ENCODE measurements around the gene ZBTB7C.

Gene ZBTB7C

DNA sequence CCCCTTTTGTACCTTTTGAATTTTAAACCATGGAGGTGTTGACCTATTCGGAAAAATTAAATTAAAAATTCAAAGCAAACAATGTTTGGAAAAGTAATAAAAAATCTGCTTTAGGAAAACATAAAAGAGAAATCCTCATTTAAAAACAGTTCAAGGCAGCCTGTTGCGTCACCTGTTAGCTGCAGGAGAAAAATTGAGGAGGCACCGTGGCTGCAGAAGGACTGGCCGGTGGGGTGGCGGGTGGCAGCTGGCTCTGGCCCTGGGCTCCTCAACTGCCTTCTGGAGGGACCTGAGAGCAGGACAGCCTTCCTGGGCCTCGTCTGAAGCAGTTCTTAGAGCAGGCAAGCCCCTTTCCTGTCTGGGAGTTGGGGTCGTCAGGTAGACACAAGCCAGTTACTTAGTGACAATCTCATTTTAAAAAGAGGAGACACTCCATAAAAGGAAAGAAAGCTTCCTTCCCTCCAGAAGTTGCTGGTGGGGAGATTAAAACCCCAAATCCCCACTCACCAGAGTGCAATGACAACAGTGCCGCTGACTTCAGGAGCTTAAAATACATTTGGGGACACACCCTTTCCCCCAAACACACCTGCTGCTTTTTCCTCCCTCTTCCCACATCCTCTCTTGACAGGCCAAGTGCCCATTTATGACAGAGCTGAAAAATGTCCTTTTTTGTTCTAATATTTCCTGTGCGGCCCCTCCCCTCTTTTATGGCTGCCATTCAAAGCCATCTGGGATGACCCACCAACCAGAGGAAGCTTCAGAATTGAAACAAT, 9.7 kb downstream of the ZBTB7C start:
- TF ChIP-seq, protein P1, sequence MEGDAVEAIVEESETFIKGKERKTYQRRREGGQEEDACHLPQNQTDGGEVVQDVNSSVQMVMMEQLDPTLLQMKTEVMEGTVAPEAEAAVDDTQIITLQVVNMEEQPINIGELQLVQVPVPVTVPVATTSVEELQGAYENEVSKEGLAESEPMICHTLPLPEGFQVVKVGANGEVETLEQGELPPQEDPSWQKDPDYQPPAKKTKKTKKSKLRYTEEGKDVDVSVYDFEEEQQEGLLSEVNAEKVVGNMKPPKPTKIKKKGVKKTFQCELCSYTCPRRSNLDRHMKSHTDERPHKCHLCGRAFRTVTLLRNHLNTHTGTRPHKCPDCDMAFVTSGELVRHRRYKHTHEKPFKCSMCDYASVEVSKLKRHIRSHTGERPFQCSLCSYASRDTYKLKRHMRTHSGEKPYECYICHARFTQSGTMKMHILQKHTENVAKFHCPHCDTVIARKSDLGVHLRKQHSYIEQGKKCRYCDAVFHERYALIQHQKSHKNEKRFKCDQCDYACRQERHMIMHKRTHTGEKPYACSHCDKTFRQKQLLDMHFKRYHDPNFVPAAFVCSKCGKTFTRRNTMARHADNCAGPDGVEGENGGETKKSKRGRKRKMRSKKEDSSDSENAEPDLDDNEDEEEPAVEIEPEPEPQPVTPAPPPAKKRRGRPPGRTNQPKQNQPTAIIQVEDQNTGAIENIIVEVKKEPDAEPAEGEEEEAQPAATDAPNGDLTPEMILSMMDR (IDR thresholded peaks at IDR 0.05), result no peak

DNA sequence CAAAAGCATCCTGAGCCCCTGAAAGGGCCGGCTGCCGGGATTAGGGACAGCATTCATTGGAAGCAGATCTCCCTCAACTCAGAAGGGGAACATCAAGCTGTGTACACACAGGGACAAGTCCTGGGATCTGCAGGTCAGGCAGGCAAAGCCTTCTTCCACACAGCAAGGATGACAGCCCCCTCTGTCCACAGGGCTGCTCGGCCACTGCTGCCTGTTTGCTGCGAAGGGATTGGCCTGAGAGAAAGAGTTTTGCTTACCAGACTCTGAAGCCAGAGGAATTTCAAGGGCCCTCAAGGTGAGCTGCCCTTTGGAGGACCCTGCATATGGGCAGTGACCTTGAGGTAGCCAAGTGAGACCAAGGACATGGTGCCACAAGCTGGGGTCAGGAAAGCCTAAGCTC, 11.1 kb downstream of the ZBTB7C start:
- TF ChIP-seq, protein P1 (IDR thresholded peaks at IDR 0.05), result no peak

DNA sequence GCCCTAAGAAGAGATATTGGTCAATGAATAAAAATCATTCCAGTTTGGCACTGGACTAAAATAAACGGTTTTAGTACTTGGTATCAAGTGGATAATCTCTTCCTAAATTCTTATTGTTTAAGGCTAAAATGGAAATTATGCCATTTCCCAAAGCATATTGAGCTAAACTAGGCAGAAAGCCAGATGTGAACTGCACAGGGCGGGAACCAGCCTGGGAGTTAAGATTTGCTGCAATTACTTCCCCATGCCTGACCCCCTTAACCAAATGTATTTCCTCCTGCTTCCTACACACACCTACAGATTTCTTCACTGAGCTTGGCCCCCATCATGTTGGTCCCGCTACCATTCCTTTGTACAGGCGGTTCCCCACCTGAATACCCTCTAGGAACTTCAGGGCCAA, 12.2 kb downstream of the ZBTB7C start:
- TF ChIP-seq, protein P1 (IDR thresholded peaks at IDR 0.05), result no peak

DNA sequence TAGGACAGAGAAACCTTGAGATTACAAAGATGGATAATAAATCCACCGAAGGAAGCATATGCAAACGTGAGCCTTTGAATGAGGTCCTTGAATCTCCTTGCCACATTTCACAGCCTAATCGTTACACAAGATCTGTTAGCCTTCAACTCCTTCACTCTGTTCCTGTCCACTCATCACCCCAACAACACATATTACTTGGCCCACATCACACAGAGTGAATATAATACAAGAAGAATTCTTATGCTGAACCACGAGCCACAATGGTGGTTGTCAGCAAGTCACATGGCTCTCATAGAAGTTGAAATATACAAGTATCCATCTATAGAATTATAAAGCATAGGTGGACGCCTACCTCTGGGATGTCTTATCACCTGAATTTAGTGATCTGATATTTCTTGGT, 12.6 kb downstream of the ZBTB7C start:
- TF ChIP-seq, protein P1 (IDR thresholded peaks at IDR 0.05), result no peak

DNA sequence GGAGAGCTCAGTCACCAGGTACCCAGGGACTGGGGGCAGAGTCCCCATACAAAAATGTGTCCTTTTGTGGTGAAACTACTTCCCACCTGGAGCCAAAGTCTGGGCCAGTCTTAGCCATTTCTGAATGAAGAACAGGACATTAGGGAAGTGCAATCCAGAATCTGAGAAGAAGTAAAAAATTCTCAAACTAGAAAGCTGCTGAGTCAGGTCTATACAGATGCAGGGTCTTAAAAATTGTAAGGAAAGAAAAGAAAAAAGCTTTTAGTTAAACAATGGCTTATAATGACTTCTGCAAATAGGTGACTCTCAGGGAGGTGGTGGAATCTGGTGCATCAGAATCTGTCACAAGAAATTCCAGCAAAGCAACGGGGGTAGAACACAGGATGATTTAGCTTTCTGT, 13.5 kb downstream of the ZBTB7C start:
- TF ChIP-seq, protein P1 (IDR thresholded peaks at IDR 0.05), result no peak

DNA sequence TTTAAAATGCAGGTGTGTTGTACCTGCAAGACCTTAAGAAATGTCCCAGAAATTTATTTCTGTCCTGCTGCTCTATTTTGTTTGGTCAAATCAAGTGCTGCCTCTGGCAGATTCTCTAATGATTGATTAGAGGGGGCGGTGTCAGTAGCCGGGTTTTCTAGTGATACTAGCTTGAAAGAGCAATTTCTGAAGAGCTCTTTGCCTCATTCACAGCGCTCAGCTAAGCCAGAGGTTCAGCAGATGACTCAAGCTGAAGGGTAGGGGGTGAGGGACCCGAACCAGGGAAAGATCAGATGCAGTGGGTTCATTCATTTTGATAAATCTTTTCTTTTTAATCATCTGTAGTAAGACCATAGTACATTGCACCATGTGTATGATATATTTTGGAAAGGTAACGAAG, 15.0 kb downstream of the ZBTB7C start:
- TF ChIP-seq, protein P1 (IDR thresholded peaks at IDR 0.05), result no peak

DNA sequence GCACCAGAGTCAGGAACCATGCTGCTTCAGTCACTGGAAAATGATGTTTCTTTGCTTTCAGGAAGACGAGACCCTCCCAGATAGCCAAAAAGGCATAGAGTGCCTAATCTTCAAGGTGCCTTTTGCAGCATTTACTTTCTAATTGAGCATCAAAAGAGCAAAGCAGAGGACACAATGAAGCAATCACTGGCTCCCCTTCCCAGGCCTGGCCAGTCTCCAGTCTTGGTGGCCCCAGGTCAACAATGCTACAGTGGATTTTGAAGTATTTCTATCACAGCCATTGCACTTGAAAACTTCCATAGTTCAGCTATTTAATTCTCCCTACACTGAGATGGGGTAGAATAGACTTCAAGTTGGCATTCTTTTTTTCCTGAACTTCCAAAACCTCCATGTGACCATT, 15.4 kb downstream of the ZBTB7C start:
- TF ChIP-seq, protein P1 (IDR thresholded peaks at IDR 0.05), result no peak

DNA sequence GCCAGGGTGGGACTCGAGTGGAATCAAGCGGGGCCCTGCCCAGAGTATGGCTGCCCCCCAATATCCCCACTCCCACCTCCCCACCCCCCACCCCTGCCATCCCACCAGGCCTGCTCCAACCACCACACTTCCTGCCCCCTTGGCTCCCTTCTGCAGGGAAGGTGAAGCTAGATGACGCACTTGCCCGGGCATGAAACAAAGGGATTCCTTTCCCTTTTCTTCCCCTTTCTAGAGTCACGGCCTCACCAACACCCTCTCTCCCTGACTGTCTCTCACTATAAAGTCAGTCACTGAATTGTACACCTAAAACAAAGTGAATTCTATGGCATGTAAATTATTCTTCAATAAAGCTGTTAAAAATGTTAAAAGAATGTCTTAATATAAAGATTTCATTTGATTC, 16.0 kb downstream of the ZBTB7C start:
- TF ChIP-seq, protein P1 (IDR thresholded peaks at IDR 0.05), result no peak

Measured in LNCAP (cell line).